Right atrium auricular region (tissue), 2 donors: Measurements from ENCODE around the gene AKR1B1. TPM values are rescaled to one million over a fixed set of nuclear protein-coding genes. Genes with fewer than 3 reads are reported as not detected.

Experiments used
- DNase-seq: peaks from one replicate; pipeline ENCODE4 v3.0.0-alpha.2; 2019; ENCODE audit warnings: low spot score
- H3K27ac ChIP-seq, 2 donors: fragments of 200-600 bp; sonication (generic); 1 replicate in 1 of 2; 2 replicates in 1 of 2; pipeline ENCODE4 v1.5.1; 2016 to 2019
- H3K27me3 ChIP-seq, 2 donors: fragments of 200-600 bp; sonication (generic); one replicate each; pipeline versions ENCODE4 v1.5.1 to v1.6.0; 2017 to 2019
- H3K36me3 ChIP-seq: fragments of 200-600 bp; sonication (generic); one replicate; pipeline ENCODE4 v1.5.1; 2016
- H3K4me1 ChIP-seq, 2 donors: fragments of 200-600 bp; sonication (generic); one replicate each; pipeline versions ENCODE4 v1.5.1 to v1.6.0; 2017 to 2019
- H3K4me3 ChIP-seq, 2 donors: fragments of 200-600 bp; sonication (generic); 1 replicate in 1 of 2; 2 replicates in 1 of 2; pipeline ENCODE4 v1.5.1; 2017 to 2019; ENCODE audit warnings: mild to moderate bottlenecking in 1 of 2, moderate library complexity in 1 of 2
- H3K9me3 ChIP-seq, 2 donors: fragments of 200-600 bp; sonication (generic); one replicate each; pipeline ENCODE4 v1.5.1; 2019
- total RNA-seq, 2 donors: library from RNA; depleted of rRNA; stranded (reverse); fragments of >200 nt; gene quantifications; one replicate each; pipeline ENCODE4 v1.1.0, GENCODE V29; 2016
- TF ChIP-seq, protein P1 (sequence below), 2 donors: fragments of 200-600 bp; sonication (generic); IDR thresholded peaks; one replicate each; pipeline ENCODE4 v1.5.1; 2019; ENCODE audit warnings: antibody characterized with exemption in 2 of 2

Gene AKR1B1
- total RNA-seq, 2 donors from 2014 or later = 69.1 to 261 TPM

- Histone ChIP-seq H3K4me1 (peaks cover 0 to 18% of the 10 kb centered on the region in 2 donors), H3K27me3 (no peaks in the 10 kb centered on the region), H3K4me3 (no peak overlapping the region), H3K36me3 (no peaks in the 10 kb centered on the region), H3K27ac (no peak overlapping the region), H3K9me3 (no peaks in the 10 kb centered on the region)
- no peak for DNase-seq
- TF ChIP-seq, protein P1, sequence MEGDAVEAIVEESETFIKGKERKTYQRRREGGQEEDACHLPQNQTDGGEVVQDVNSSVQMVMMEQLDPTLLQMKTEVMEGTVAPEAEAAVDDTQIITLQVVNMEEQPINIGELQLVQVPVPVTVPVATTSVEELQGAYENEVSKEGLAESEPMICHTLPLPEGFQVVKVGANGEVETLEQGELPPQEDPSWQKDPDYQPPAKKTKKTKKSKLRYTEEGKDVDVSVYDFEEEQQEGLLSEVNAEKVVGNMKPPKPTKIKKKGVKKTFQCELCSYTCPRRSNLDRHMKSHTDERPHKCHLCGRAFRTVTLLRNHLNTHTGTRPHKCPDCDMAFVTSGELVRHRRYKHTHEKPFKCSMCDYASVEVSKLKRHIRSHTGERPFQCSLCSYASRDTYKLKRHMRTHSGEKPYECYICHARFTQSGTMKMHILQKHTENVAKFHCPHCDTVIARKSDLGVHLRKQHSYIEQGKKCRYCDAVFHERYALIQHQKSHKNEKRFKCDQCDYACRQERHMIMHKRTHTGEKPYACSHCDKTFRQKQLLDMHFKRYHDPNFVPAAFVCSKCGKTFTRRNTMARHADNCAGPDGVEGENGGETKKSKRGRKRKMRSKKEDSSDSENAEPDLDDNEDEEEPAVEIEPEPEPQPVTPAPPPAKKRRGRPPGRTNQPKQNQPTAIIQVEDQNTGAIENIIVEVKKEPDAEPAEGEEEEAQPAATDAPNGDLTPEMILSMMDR (IDR thresholded peaks at IDR 0.05) = no peak
Observed at GRCh38 chr7:134476044-134476443, 17.1 kb upstream of the AKR1B1 start.

DNA sequence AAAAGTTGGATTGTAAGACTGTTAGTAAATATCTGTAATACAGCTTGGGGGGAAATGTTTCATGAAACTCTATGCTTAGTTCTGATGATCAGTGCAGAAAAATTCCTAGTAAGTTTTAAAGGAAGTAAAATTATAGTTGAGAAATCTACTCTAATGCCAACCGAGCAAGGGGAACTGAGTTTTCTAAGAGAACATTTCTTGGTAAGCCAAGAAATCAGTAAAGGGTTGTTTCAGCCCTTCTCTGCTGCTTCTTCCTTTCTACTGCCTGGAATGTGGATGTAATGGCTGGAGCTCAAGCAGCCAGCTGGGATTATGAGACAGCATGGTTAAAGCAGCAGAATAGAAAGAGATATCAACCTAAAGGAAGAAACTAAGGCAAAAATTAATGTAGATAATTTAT, 15.9 kb upstream of the AKR1B1 start:
- TF ChIP-seq, protein P1 (IDR thresholded peaks at IDR 0.05) = no peak
- no peak overlapping the region for H3K4me3 ChIP-seq
- no peaks in the 10 kb centered on the region for H3K27me3 ChIP-seq
- no peaks in the 10 kb centered on the region for H3K36me3 ChIP-seq
- no peaks in the 10 kb centered on the region for H3K9me3 ChIP-seq
- H3K27ac ChIP-seq = no peak overlapping the region
- peaks cover 0 to 10% of the 10 kb centered on the region in 2 donors for H3K4me1 ChIP-seq
- no peak for DNase-seq

DNA sequence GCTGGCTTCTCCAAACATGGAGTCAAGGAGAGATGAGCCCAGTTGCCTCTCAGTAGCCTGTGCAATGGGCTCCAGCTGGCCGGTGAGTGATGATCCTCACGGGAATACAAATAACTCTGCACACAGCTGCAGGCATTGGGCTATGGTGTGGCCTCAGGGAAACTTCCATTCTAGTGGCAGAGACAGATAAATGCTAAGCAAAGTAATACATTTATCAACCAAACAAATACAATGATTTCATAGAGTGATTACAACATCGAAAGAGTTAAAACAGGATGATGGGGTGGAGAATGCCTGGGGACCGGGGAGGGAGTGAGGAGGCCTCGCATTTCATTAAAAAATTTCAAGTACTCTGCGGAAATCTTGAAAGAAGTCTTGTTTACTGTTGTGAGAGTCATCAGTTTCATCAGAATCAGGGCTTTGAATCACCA, 15.0 kb upstream of the AKR1B1 start:
- DNase-seq = no peak
- Histone ChIP-seq H3K27ac (no peak overlapping the region), H3K4me1 (peaks cover 0 to 10% of the 10 kb centered on the region in 2 donors), H3K36me3 (no peaks in the 10 kb centered on the region), H3K27me3 (no peaks in the 10 kb centered on the region), H3K9me3 (no peaks in the 10 kb centered on the region), H3K4me3 (no peak overlapping the region)
- TF ChIP-seq, protein P1 (IDR thresholded peaks at IDR 0.05) = no peak

DNA sequence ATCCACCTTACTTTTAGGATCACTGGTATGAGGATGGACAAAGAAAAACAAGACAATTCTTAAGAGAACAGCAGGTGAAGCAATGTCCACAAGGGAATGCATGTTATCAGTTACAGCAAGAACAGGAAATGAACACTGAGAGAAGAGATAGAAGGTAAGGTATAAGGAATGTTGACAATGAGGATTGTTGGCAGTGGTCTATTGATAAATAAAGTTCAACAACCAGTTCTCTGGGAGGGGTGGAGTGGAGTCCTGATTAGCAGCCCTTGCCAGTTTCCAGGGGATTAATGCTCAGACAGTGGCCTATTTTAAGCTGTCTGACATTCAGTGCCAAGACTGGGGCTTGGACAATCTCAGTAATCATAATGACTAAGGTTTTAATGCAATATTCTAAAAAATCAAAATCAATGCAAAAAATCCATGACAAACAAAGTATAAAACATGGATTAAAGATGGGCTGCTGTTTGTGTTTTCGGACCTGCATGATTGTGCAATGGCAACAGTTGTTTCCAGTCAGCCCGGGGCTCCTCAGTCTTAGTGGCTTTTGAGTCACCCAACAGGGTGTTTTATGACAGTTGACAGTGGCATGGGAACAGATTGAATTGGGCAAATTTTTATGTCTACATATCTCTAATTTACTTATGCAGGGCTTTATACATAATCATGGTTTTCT, 13.8 kb upstream of the AKR1B1 start:
- no peaks in the 10 kb centered on the region for H3K27me3 ChIP-seq
- DNase-seq = no peak
- no peaks in the 10 kb centered on the region for H3K36me3 ChIP-seq
- no peak overlapping the region for H3K4me3 ChIP-seq
- peaks cover 0 to 10% of the 10 kb centered on the region in 2 donors for H3K4me1 ChIP-seq
- TF ChIP-seq, protein P1 (IDR thresholded peaks at IDR 0.05) = no peak
- H3K9me3 ChIP-seq = no peaks in the 10 kb centered on the region
- H3K27ac ChIP-seq = no peak overlapping the region

DNA sequence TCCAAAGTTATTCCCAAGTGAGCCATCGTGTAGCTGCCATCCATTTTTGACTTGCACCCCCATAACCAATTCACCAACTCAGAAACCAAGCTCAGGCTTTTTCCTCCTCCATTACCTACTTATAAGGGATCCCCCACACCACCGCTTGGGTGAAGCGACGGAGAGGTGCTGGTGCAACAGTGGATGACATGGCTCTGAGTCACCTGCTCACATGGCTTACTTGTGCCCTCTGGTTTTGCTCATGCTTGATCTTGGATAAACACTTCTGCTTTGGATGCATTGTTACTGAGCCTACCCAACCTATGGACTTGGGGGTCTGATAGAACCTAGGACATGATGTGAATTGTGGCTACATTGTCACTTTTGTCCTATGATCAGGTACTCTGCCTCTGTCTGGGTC, 12.0 kb upstream of the AKR1B1 start:
- TF ChIP-seq, protein P1 (IDR thresholded peaks at IDR 0.05) = no peak
- H3K9me3 ChIP-seq = peaks cover 0 to 2% of the 10 kb centered on the region in 2 donors
- H3K4me1 ChIP-seq = peaks cover 0 to 10% of the 10 kb centered on the region in 2 donors
- no peaks in the 10 kb centered on the region for H3K27me3 ChIP-seq
- H3K27ac ChIP-seq = no peak overlapping the region
- no peak for DNase-seq
- no peak overlapping the region for H3K4me3 ChIP-seq
- no peaks in the 10 kb centered on the region for H3K36me3 ChIP-seq

DNA sequence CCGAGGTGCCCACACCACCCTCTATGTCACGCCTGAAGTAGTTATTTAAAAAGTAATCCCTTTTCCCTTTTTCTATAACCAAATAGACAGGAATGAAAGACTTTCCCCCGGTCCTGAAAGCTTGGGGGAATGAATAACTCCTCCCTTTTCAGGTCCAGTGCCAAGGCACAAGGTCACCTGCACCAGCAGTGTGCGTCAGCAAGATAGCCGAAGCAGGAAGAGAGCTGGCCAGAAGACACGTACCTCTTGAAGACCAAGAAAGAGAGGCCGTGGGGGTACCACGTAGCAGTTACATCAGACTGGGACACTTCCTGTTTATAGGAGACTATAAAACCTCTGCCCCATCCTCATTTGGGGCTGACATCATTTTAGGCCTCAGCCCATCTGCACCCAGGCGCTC, 10.7 kb upstream of the AKR1B1 start:
- TF ChIP-seq, protein P1 (IDR thresholded peaks at IDR 0.05) = no peak
- Histone ChIP-seq H3K36me3 (no peaks in the 10 kb centered on the region), H3K9me3 (peaks cover 0 to 14% of the 10 kb centered on the region in 2 donors), H3K4me3 (no peak overlapping the region), H3K4me1 (peaks cover 0 to 10% of the 10 kb centered on the region in 2 donors), H3K27me3 (no peaks in the 10 kb centered on the region), H3K27ac (no peak overlapping the region)
- DNase-seq = no peak
